ENCODE data around the gene RNU6-9. TPM values are rescaled to one million over a fixed set of nuclear protein-coding genes. Genes with fewer than 3 reads are reported as not detected.
"Not testable (repeated sequence)": the region's sequence is repeated elsewhere in the genome, so short reads cannot be mapped to it uniquely, and the experiment has no call there.

The RNU6-9 gene
- polyA plus RNA-seq: not detected
- long read RNA-seq, donor 1: 0 reads
- long read RNA-seq, donor 2: 0 reads
- long read RNA-seq, donor 3: 0 reads
- long read RNA-seq, donor 4: 0 reads
- long read RNA-seq, donor 5: 0 reads
- long read RNA-seq, donor 6: 0 reads
- long read RNA-seq, donor 7, partial matches to known transcripts: 0 of 1 reads
- long read RNA-seq, donor 7, other reads (novel, unspliced or antisense): 0 of 1 reads
- long read RNA-seq, donor 8: 0 reads
- long read RNA-seq, donor 9: 0 reads
- long read RNA-seq, donor 10: 0 reads

DNA sequence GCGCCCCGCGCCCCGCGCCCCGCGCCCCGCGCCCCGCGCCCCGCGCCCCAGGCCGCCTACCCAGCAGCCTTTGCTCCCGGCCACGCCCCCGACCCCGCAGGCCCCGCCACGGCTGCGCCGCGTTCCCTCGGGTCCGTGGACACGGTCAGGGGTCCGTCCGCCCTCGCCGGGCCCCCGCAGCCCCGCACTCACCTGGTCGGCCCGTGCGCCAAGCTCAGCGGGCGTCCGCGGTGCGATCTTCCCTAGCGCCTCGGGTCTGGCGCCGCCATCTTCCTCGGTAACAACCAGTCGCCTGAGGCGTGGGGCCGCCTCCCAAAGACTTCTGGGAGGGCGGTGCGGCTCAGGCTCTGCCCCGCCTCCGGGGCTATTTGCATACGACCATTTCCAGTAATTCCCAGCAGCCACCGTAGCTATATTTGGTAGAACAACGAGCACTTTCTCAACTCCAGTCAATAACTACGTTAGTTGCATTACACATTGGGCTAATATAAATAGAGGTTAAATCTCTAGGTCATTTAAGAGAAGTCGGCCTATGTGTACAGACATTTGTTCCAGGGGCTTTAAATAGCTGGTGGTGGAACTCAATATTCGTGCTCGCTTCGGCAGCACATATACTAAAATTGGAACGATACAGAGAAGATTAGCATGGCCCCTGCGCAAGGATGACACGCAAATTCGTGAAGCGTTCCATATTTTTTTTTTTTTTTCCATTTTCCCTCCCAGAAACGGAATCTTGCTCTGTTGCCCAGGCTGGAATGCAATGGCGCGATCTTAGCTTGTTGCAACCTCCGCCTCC lies at the start of gene RNU6-9, which contains the start of gene MED16:
Gene RNU6-9 (plus strand): TSS at position 591 of the 796 bp plus-strand sequence.
Gene MED16 (minus strand): TSS at position 294 of the 796 bp plus-strand sequence. CDS start 2,056 bp downstream, outside the sequence.
- no peaks in the 10 kb centered on the region for H3K9me3 ChIP-seq (ENCODE audit: control insufficient read depth in 2 of 2, insufficient read depth in 1 of 2, low read depth in 1 of 2, low read length in 1 of 2)
- peaks cover 0 to 52% (median 6%) of the 10 kb centered on the region in 3 donors for H3K36me3 ChIP-seq (ENCODE audit: control insufficient read depth in 3 of 3, insufficient read depth in 2 of 3, low read depth in 1 of 3, low read length in 3 of 3)
- peak within 1 kb of the TSS; percentile 80 to 95 (median 90) for H3K27ac ChIP-seq (ENCODE audit: low read depth in 1 of 3, low read length in 2 of 3)
- DNase-seq: peak; percentile 92 to 97
- WGBS, 3 donors: 0 to 1% (median 0%) methylated on average over 49 to 69 of the region's 69 CpGs
- H3K4me1 ChIP-seq (ENCODE audit: control insufficient read depth in 3 of 3, insufficient read depth in 2 of 3, low read depth in 1 of 3, low read length in 2 of 3): peaks cover 0 to 14% (median 5%) of the 10 kb centered on the region in 3 donors
- peak within 1 kb of the TSS; percentile 87 to 95 (median 94) for H3K4me3 ChIP-seq (ENCODE audit: low read depth in 1 of 3, low read length in 3 of 3)
- FAIRE-seq: no peak
- H3K27me3 ChIP-seq (ENCODE audit: control insufficient read depth in 3 of 3, insufficient read depth in 3 of 3, low read length in 3 of 3): no peaks in the 10 kb centered on the region

GRCh38 chr19:843836-844545 lies 49.3 kb upstream of the RNU6-9 start:
- DNase-seq: no peak
- Histone ChIP-seq H3K27ac (ENCODE audit: low read depth in 1 of 3, low read length in 2 of 3) (no peak overlapping the region), H3K4me1 (ENCODE audit: control insufficient read depth in 3 of 3, insufficient read depth in 2 of 3, low read depth in 1 of 3, low read length in 2 of 3) (peaks cover 0 to 5% (median 0%) of the 10 kb centered on the region in 3 donors), H3K27me3 (ENCODE audit: control insufficient read depth in 3 of 3, insufficient read depth in 3 of 3, low read length in 3 of 3) (peaks cover 4 to 68% (median 10%) of the 10 kb centered on the region in 3 donors), H3K4me3 (ENCODE audit: low read depth in 1 of 3, low read length in 3 of 3) (no peak overlapping the region), H3K9me3 (ENCODE audit: control insufficient read depth in 2 of 2, insufficient read depth in 1 of 2, low read depth in 1 of 2, low read length in 1 of 2) (no peaks in the 10 kb centered on the region), H3K36me3 (ENCODE audit: control insufficient read depth in 3 of 3, insufficient read depth in 2 of 3, low read depth in 1 of 3, low read length in 3 of 3) (no peaks in the 10 kb centered on the region)
- FAIRE-seq: no peak
- WGBS, 3 donors: 9 to 33% (median 10%) methylated on average over 24 to 69 of the region's 70 CpGs

DNA sequence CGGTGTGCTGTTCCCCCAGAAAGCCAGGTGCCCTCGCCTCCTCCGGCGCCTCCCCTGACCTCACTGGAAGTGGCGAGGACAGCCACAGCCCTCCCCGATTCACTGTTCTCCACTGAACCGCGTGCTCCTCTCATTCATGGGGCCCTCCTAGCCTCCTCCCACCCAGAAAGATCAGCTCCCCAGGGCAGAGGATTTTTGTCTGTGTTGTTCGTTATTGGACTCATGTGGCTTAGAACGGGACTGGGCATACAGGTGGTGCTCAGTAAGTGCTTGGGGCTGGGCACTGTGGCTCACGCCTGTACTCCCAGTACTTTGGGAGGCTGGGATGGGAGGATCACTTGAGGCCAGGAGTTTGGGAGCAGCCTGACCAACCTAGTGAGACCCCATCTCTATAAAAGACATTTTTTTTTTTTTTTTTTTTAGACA lies 48.7 kb upstream of the RNU6-9 start:
- Histone ChIP-seq H3K4me1 (ENCODE audit: control insufficient read depth in 3 of 3, insufficient read depth in 2 of 3, low read depth in 1 of 3, low read length in 2 of 3) (peaks cover 0 to 5% (median 0%) of the 10 kb centered on the region in 3 donors), H3K27ac (ENCODE audit: low read depth in 1 of 3, low read length in 2 of 3) (no peak overlapping the region), H3K9me3 (ENCODE audit: control insufficient read depth in 2 of 2, insufficient read depth in 1 of 2, low read depth in 1 of 2, low read length in 1 of 2) (no peaks in the 10 kb centered on the region), H3K4me3 (ENCODE audit: low read depth in 1 of 3, low read length in 3 of 3) (no peak overlapping the region), H3K36me3 (ENCODE audit: control insufficient read depth in 3 of 3, insufficient read depth in 2 of 3, low read depth in 1 of 3, low read length in 3 of 3) (no peaks in the 10 kb centered on the region), H3K27me3 (ENCODE audit: control insufficient read depth in 3 of 3, insufficient read depth in 3 of 3, low read length in 3 of 3) (peaks cover 4 to 69% (median 10%) of the 10 kb centered on the region in 3 donors)
- 9 to 40% (median 16%) methylated on average over 10 to 11 of the region's 11 CpGs for WGBS, 3 donors
- DNase-seq: no peak
- no peak for FAIRE-seq

- Histone ChIP-seq H3K4me3 (ENCODE audit: low read depth in 1 of 3, low read length in 3 of 3) (no peak overlapping the region), H3K4me1 (ENCODE audit: control insufficient read depth in 3 of 3, insufficient read depth in 2 of 3, low read depth in 1 of 3, low read length in 2 of 3) (peaks cover 0 to 5% (median 0%) of the 10 kb centered on the region in 3 donors), H3K36me3 (ENCODE audit: control insufficient read depth in 3 of 3, insufficient read depth in 2 of 3, low read depth in 1 of 3, low read length in 3 of 3) (no peaks in the 10 kb centered on the region), H3K9me3 (ENCODE audit: control insufficient read depth in 2 of 2, insufficient read depth in 1 of 2, low read depth in 1 of 2, low read length in 1 of 2) (no peaks in the 10 kb centered on the region), H3K27me3 (ENCODE audit: control insufficient read depth in 3 of 3, insufficient read depth in 3 of 3, low read length in 3 of 3) (peaks cover 4 to 79% (median 10%) of the 10 kb centered on the region in 3 donors), H3K27ac (ENCODE audit: low read depth in 1 of 3, low read length in 2 of 3) (no peak overlapping the region)
- 57 to 72% (median 57%) methylated on average over 27 to 37 of the region's 37 CpGs for WGBS, 3 donors
- DNase-seq (no peak), FAIRE-seq (no peak)
These were observed 47.4 kb upstream of the RNU6-9 start for GRCh38 chr19:845707-846521.

DNA sequence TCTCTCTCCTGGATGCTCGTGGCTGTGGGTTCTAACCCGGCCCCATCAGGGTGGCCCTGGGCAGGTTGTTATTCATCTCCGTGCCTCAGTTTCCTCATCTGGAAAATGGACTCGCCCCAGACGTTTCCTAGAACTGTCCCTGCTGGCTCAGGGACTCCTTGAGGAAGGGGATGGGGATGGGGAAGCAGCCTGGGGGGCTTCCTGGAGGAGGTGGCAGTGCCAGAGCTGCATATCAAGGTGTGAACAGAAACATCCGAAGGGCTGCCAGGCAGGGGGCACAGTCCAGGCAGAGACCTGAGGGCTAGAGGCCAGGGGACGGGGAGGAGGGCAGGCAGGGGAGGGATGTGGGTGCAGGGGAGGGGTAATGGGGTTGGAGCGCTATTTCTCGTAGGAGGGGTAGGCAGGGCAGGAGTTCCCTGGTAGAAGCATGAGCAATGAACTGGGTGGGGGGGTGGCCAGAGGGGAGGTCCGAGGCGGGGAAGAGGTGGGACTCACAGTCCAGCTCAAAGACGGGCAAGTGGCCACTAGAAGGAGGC lies 44.8 kb upstream of the RNU6-9 start:
- H3K4me3 ChIP-seq (ENCODE audit: low read depth in 1 of 3, low read length in 3 of 3): no peak overlapping the region
- peaks cover 8 to 84% (median 11%) of the 10 kb centered on the region in 3 donors for H3K27me3 ChIP-seq (ENCODE audit: control insufficient read depth in 3 of 3, insufficient read depth in 3 of 3, low read length in 3 of 3)
- DNase-seq (no peak), FAIRE-seq (no peak)
- no peaks in the 10 kb centered on the region for H3K36me3 ChIP-seq (ENCODE audit: control insufficient read depth in 3 of 3, insufficient read depth in 2 of 3, low read depth in 1 of 3, low read length in 3 of 3)
- H3K9me3 ChIP-seq (ENCODE audit: control insufficient read depth in 2 of 2, insufficient read depth in 1 of 2, low read depth in 1 of 2, low read length in 1 of 2): no peaks in the 10 kb centered on the region
- peak overlapping the region in 1 of 3 donors; percentile 32 for H3K27ac ChIP-seq (ENCODE audit: low read depth in 1 of 3, low read length in 2 of 3)
- peaks cover 0 to under 1% (median 0%) of the 10 kb centered on the region in 3 donors for H3K4me1 ChIP-seq (ENCODE audit: control insufficient read depth in 3 of 3, insufficient read depth in 2 of 3, low read depth in 1 of 3, low read length in 2 of 3)
- 30 to 45% (median 33%) methylated on average over 11 to 12 of the region's 12 CpGs for WGBS, 3 donors

- H3K27me3 ChIP-seq (ENCODE audit: control insufficient read depth in 3 of 3, insufficient read depth in 3 of 3, low read length in 3 of 3): peaks cover 7 to 78% (median 11%) of the 10 kb centered on the region in 3 donors
- not testable (repeated sequence) for H3K4me1 ChIP-seq (ENCODE audit: control insufficient read depth in 3 of 3, insufficient read depth in 2 of 3, low read depth in 1 of 3, low read length in 2 of 3); H3K4me3 ChIP-seq (ENCODE audit: low read depth in 1 of 3, low read length in 3 of 3); FAIRE-seq; H3K36me3 ChIP-seq (ENCODE audit: control insufficient read depth in 3 of 3, insufficient read depth in 2 of 3, low read depth in 1 of 3, low read length in 3 of 3); H3K27ac ChIP-seq (ENCODE audit: low read depth in 1 of 3, low read length in 2 of 3); DNase-seq; H3K9me3 ChIP-seq (ENCODE audit: control insufficient read depth in 2 of 2, insufficient read depth in 1 of 2, low read depth in 1 of 2, low read length in 1 of 2)
- WGBS, 3 donors: 66 to 78% (median 75%) methylated on average over 8 of the region's 8 CpGs
These were observed 44.1 kb upstream of the RNU6-9 start for GRCh38 chr19:849195-849594.

DNA sequence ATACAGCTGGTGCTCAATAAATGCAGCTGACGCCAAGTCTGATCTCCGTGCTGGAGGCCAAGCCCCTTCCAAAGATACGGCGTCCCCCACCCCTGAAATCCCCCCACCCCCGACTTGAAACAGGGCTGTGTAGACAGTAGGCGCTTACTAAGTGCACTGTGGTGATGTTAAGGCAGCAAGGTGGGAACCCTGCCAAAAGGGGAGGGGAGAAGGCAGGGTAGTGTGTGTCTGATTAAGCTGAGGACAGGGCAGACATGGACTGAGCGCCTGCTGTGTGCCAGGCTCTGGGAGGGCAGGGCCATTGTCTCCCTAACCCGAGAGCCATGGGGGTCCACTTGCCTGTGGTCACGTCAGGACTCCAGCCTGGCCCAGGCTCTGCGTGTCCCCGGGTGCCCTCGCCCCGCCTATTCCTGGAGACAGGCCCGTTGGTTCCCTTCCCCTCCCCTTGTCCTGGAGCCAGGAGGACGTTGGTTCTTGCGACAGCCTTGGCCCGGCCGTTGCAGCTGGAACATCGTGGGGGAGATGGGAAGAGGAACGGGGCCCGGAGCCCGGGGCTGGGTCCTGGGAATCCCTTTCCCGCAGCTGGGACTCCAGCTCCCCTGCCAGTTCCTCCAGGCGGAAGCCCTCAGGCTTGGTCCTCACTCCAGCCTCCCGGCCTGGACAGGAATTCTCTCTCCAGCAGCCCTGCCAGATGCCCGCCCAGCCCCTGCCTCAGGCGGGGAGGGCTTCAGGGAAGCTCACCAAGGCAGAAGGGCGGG lies 42.9 kb upstream of the RNU6-9 start:
- no peak overlapping the region for H3K4me3 ChIP-seq (ENCODE audit: low read depth in 1 of 3, low read length in 3 of 3)
- peaks cover 3 to 68% (median 11%) of the 10 kb centered on the region in 3 donors for H3K27me3 ChIP-seq (ENCODE audit: control insufficient read depth in 3 of 3, insufficient read depth in 3 of 3, low read length in 3 of 3)
- no peaks in the 10 kb centered on the region for H3K4me1 ChIP-seq (ENCODE audit: control insufficient read depth in 3 of 3, insufficient read depth in 2 of 3, low read depth in 1 of 3, low read length in 2 of 3)
- no peaks in the 10 kb centered on the region for H3K9me3 ChIP-seq (ENCODE audit: control insufficient read depth in 2 of 2, insufficient read depth in 1 of 2, low read depth in 1 of 2, low read length in 1 of 2)
- 17 to 22% (median 20%) methylated on average over 21 to 28 of the region's 28 CpGs for WGBS, 3 donors
- DNase-seq (peak; percentile 35 to 59), FAIRE-seq (no peak)
- H3K27ac ChIP-seq (ENCODE audit: low read depth in 1 of 3, low read length in 2 of 3): peak overlapping the region in 2 of 3 donors; percentile 45 to 91
- no peaks in the 10 kb centered on the region for H3K36me3 ChIP-seq (ENCODE audit: control insufficient read depth in 3 of 3, insufficient read depth in 2 of 3, low read depth in 1 of 3, low read length in 3 of 3)

Data from small intestine (tissue), 16 donors.